Osteocyte (in vitro differentiated cells): ENCODE data around the gene ALX4. TPM values are rescaled to one million over a fixed set of nuclear protein-coding genes. Genes with fewer than 3 reads are reported as not detected.

ENCODE experiments used
- DNase-seq: peaks from one replicate; pipeline ENCODE4 v3.0.0; 2021; ENCODE audit warnings: mixed read lengths; ENCODE audit not compliant: unreplicated experiment; ENCODE audit errors: extremely low spot score
- H3K27ac Mint-ChIP-seq: one replicate; pipeline ENCODE4 v1.8.0; 2021; ENCODE audit warnings: mild to moderate bottlenecking, mixed read lengths; ENCODE audit not compliant: unreplicated experiment
- H3K27me3 Mint-ChIP-seq: one replicate; pipeline ENCODE4 v1.8.0; 2021; ENCODE audit warnings: mixed read lengths; ENCODE audit not compliant: unreplicated experiment
- H3K36me3 Mint-ChIP-seq: one replicate; pipeline ENCODE4 v1.8.0; 2021; ENCODE audit warnings: mixed read lengths; ENCODE audit not compliant: unreplicated experiment
- H3K4me1 Mint-ChIP-seq: one replicate; pipeline ENCODE4 v1.8.0; 2021; ENCODE audit warnings: mixed read lengths; ENCODE audit not compliant: unreplicated experiment
- H3K4me3 Mint-ChIP-seq: one replicate; pipeline ENCODE4 v1.8.0; 2021; ENCODE audit warnings: mild to moderate bottlenecking, moderate library complexity, mixed read lengths; ENCODE audit not compliant: unreplicated experiment
- H3K9me3 Mint-ChIP-seq: one replicate; pipeline ENCODE4 v1.8.0; 2021; ENCODE audit warnings: mixed read lengths; ENCODE audit not compliant: unreplicated experiment
- total RNA-seq: library from RNA; stranded (reverse); gene quantifications from 2 replicates; pipeline ENCODE4 v1.2.1, GENCODE V29; 2021
- TF ChIP-seq, protein P1 (sequence below): fragments of 200-600 bp; sonication (generic); IDR thresholded peaks from 2 replicates; pipeline ENCODE4 v1.5.0; 2021; ENCODE audit warnings: antibody characterized with exemption, mild to moderate bottlenecking, moderate library complexity

ALX4 gene
- total RNA-seq, 1 donor from 2014 or later = not detected

DNA sequence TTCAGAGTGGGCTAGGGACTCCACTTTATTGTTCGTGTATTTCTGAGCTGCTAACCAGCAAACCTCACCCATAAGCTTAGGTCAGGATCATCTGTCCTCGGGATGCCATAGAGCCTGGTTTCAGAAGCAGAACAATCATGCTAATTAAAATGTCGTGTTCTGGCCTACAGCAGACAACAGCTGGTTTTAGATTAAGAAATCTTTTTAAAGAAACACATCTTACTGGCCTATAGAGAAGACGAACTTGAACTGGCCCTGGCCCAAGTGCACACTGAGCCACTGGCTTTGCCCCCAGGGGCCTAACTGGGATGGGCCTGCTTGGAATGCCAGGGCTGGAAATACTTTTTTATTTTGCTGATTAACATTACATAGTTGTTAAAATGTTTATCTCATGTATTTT, 63.2 kb downstream of the ALX4 start:
- H3K36me3 Mint-ChIP-seq = peaks cover 12% of the 10 kb centered on the region
- peaks cover 50% of the 10 kb centered on the region for H3K4me1 Mint-ChIP-seq
- H3K27ac Mint-ChIP-seq = peak overlapping the region; percentile 54
- no peaks in the 10 kb centered on the region for H3K27me3 Mint-ChIP-seq
- H3K4me3 Mint-ChIP-seq = no peak overlapping the region
- peaks cover 8% of the 10 kb centered on the region for H3K9me3 Mint-ChIP-seq
- TF ChIP-seq, protein P1, sequence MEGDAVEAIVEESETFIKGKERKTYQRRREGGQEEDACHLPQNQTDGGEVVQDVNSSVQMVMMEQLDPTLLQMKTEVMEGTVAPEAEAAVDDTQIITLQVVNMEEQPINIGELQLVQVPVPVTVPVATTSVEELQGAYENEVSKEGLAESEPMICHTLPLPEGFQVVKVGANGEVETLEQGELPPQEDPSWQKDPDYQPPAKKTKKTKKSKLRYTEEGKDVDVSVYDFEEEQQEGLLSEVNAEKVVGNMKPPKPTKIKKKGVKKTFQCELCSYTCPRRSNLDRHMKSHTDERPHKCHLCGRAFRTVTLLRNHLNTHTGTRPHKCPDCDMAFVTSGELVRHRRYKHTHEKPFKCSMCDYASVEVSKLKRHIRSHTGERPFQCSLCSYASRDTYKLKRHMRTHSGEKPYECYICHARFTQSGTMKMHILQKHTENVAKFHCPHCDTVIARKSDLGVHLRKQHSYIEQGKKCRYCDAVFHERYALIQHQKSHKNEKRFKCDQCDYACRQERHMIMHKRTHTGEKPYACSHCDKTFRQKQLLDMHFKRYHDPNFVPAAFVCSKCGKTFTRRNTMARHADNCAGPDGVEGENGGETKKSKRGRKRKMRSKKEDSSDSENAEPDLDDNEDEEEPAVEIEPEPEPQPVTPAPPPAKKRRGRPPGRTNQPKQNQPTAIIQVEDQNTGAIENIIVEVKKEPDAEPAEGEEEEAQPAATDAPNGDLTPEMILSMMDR = no peak
- no peak for DNase-seq

DNA sequence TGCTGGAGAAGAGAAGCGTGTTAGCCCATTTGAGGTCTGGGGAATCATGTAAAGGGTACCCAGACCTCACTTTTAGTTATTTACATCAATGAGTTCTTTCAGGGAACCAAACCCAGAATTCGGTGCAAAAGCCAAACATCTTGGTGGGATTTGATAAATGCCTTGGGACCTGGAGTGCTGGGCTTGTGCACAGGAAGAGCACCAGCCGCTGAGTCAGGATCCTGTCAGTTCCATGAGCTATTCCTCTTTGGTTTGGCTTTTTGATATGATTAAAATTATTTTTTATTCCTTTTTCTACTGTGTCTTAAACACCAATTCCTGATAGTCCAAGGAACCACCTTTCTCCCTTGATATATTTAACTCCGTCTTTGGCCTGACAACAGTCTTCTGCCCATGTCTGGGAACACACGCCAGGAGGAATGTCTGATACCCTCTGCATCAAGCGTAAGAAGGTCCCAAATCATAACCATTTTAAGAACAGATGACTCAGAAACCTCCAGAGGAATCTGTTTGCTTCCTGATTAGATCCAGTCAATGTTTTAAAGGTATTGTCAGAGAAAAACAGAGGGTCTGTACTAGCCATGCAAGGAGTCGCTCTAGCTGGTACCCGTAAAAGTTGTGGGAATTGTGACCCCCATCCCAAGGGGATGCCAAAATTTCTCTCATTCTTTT, 65.2 kb downstream of the ALX4 start:
- Mint-ChIP-seq H3K27ac (no peak overlapping the region), H3K9me3 (no peaks in the 10 kb centered on the region), H3K4me3 (no peak overlapping the region), H3K4me1 (peaks cover 50% of the 10 kb centered on the region), H3K27me3 (no peaks in the 10 kb centered on the region), H3K36me3 (peaks cover 7% of the 10 kb centered on the region)
- DNase-seq = no peak
- TF ChIP-seq, protein P1 = no peak

DNA sequence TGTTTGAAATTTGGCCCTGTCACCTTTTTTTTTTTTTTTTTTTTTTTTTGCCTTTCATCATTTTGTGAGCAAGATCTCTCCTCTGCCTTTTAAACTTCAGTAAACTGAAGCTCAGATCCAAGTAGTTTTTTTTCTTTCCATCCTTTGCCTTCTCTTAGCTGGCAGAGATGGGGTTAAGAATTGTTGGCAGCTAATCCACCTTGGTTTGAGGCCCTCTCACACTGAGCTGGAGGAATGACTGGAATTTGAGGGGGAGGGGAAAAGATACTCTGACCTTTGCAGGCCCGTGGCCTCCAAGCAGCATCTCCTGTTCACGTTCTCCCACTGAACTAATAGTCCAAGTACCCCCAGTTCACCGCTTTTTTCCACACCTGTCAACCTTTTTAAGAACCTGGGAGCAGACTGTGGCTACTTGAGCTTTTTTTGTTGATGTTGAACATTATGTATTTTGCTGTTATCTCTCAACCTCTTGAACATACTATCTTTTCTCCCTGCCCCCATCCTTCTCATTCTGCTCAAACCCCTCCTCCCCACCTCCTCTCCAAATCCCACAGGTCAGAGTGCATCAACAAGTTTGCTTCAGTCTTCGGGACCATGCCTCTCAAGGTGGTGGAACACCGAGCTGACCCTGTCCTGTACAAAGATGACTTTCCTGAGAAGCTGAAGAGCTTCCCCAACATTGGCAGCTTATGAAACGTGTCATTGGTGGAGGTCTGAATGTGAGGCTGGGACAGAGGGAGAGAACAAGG, 66.2 kb downstream of the ALX4 start:
- no peaks in the 10 kb centered on the region for H3K9me3 Mint-ChIP-seq
- TF ChIP-seq, protein P1 = no peak
- no peaks in the 10 kb centered on the region for H3K27me3 Mint-ChIP-seq
- H3K27ac Mint-ChIP-seq = peak overlapping the region; percentile 11
- H3K4me1 Mint-ChIP-seq = peaks cover 50% of the 10 kb centered on the region
- peaks cover 9% of the 10 kb centered on the region for H3K36me3 Mint-ChIP-seq
- DNase-seq = no peak
- no peak overlapping the region for H3K4me3 Mint-ChIP-seq

DNA sequence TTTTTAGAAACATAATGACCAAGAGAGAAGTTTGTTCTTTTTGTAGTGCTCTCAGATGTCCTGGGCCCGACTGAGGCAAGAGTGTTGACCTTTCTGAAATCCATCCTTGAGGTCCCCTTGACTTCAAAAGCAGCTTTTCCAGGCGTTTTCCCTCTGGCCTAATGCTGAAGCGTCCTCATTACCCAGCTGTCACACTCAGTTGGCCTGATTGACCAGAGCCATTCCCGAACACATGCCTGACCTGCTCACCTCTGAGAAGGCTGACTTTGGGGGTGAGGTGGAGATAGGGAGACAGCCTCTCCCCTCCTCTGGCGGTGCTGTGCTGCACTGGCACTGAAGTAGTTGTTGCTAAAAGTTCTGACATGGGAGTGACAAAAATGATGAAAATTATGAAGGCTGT, 66.9 kb downstream of the ALX4 start:
- no peaks in the 10 kb centered on the region for H3K27me3 Mint-ChIP-seq
- DNase-seq = no peak
- TF ChIP-seq, protein P1 = no peak
- peaks cover 11% of the 10 kb centered on the region for H3K36me3 Mint-ChIP-seq
- no peak overlapping the region for H3K27ac Mint-ChIP-seq
- no peaks in the 10 kb centered on the region for H3K9me3 Mint-ChIP-seq
- no peak overlapping the region for H3K4me3 Mint-ChIP-seq
- peaks cover 50% of the 10 kb centered on the region for H3K4me1 Mint-ChIP-seq

DNA sequence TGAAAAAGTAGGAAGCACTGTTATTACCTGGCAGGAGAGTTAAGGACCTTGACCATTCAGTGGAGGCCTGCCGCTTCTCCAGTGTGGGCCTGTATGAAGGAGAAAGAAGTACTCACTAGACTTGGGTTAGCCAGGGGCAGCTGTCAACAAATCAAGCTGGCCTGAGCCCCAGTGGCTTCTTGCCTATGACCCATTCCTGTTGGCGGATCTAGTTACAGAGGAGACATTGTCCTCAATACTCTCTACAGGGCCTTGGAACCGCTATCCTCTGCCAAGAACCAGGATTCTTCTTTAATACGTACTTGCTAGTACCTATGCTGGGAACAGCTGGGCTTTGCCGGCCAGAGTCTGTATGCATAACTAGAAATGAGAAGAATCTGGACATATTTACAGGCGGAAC, 68.1 kb downstream of the ALX4 start:
- TF ChIP-seq, protein P1 = no peak
- DNase-seq = no peak
- Mint-ChIP-seq H3K27ac (no peak overlapping the region), H3K4me3 (no peak overlapping the region), H3K27me3 (no peaks in the 10 kb centered on the region), H3K36me3 (peaks cover 18% of the 10 kb centered on the region), H3K4me1 (peaks cover 41% of the 10 kb centered on the region), H3K9me3 (no peaks in the 10 kb centered on the region)
